ENCODE data around the gene OXTR.

Gene OXTR

GRCh38 chr3:8709801-8710507, 59.5 kb downstream of the OXTR start:
- DNase-seq: no peak

DNA sequence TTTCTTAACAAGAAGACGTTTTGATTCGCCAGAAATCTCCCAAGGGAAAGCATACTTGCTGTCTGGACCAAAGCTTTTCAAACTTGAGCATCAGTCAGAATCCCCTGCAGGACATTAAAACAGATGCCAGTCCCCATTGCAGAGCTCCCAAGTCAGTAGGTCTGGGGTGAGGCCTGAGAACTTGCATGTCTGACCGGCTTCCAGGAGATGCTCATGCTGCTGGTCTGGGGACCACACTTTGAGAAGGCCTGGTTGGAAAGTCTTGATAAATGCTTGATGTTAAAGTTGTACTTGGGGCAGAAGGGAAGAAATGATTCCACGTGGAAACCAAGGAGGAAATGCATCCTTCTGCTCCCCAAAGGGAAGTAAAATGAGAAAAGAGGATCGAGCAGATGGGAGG, 60.1 kb downstream of the OXTR start:
- DNase-seq: no peak

GRCh38 chr3:8705575-8705974, 63.8 kb downstream of the OXTR start:
- DNase-seq: no peak

DNA sequence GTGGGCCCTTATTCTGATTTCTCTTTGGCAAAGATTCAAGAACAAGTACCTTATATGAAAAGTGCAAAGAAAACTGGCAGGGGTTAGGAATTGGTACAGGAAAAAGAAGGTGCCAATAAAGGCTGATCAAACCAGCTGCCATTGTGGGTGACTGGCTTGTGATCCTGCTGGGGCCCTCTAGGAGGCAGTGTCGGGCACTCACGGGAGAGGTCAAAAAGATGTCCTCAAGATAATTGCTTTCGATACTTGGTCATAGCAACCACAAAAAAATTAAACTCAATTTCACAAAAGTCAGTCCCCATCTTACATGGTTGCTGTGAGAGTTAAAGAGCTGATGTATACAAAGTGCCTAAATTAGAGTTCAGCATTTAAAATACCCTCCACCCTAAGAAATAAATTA, 66.9 kb downstream of the OXTR start:
- DNase-seq: no peak

All from GDM1 (cell line).